Fibroblast of villous mesenchyme (primary cell): ENCODE measurements around the gene ASTN2. TPM values are rescaled to one million over a fixed set of nuclear protein-coding genes. Genes with fewer than 3 reads are reported as not detected.

ENCODE experiments used
- DNase-seq: peaks from one replicate; pipeline ENCODE4 v3.0.0-alpha.2; 2010; ENCODE audit warnings: low read depth
- H3K4me3 ChIP-seq: 2 replicates; pipeline ENCODE4 v1.5.1; 2011; ENCODE audit warnings: low read depth, mild to moderate bottlenecking, low read length
- CTCF ChIP-seq: IDR thresholded peaks from 2 replicates; pipeline ENCODE4 v1.5.1; 2012; ENCODE audit warnings: low read depth, mild to moderate bottlenecking, low read length; ENCODE audit not compliant: insufficient read depth
- total RNA-seq: library from RNA; depleted of rRNA; stranded (reverse); fragments of >200 nt; gene quantifications from 2 replicates; pipeline ENCODE4 v1.2.3, GENCODE V29; 2012

Gene ASTN2
- total RNA-seq, 1 donor: 5.6 TPM

DNA sequence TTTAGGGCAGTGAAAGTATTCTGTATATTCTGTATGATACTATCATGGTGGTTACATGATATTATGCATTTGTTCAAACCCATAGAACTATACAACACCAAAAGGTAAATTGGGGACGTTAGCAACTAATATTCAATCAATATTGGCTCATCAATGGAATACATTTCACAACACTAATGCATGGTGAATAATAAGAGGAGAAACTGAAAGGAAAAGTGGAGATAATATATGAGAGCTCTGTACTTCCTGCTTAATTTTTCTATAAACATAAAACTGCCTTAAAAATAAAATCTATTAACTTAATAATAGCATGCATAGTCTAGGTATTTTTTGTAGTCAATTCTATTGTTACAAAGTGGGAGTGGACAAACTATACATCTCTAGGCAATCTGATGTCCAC is 661.5 kb downstream of the ASTN2 start:
- no peak for DNase-seq
- no peak overlapping the region for H3K4me3 ChIP-seq
- no peak for TF ChIP-seq CTCF

DNA sequence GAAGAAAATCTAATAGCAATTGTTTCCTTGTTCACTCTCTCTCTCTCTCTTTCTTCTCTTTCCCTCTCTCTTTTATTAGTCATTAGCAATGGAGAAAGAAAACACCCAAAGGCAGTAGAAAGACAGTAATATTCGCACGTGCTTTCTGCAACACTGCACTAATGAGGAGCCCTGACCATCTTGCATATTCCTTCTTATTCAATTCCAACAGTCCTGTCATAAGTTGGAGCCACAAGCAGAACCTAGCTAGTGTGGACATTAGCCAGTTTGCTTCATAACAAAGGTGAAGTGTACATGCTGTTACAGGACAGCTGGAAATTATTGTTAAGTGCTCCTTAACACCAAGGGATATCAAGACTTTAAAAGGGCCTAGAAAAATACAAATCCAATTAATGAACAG is 664.3 kb downstream of the ASTN2 start:
- no peak for TF ChIP-seq CTCF
- no peak for DNase-seq
- H3K4me3 ChIP-seq: no peak overlapping the region

DNA sequence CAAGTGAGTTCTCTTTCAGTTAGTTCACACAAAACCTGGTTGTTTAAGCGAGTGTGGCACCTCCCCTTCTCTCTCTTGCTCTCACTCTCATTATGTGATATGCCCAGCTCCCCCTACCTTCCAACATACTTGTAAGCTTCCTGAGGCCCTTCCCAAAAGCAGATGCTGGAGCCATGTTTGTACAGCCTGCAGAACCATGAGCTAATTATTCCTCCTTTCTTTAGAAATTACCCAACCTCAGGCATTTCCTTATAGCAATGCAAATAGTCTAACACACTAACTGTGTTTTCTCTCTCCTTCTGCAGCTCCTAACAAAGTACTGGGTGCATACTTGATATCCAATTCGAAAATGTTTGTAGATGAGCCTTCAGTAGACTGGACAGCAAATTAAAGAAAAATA is 665.1 kb downstream of the ASTN2 start:
- no peak for TF ChIP-seq CTCF
- DNase-seq: no peak
- no peak overlapping the region for H3K4me3 ChIP-seq

- DNase-seq: no peak
- H3K4me3 ChIP-seq: no peak overlapping the region
- no peak for TF ChIP-seq CTCF
These were observed 665.7 kb downstream of the ASTN2 start for GRCh38 chr9:116749176-116749575.

DNA sequence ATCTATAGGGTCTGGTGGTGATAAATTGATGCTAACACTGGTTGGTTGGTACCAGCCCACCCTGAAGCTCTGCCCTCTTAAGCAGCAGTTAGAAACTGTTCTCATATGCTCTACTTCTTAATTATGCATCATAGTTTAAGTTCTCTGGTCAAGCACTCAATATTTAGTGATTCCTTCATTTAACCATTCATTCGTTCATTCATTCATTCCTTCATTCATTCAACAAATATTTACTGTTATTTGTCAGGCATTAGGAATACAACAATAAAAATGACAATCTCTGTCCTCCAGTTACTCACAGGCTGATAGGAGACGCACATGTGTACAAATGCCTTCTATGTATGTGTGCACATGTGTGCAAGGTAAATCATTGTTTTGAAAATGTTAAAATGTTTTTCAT is 673.1 kb downstream of the ASTN2 start:
- DNase-seq: no peak
- no peak overlapping the region for H3K4me3 ChIP-seq
- TF ChIP-seq CTCF: no peak

DNA sequence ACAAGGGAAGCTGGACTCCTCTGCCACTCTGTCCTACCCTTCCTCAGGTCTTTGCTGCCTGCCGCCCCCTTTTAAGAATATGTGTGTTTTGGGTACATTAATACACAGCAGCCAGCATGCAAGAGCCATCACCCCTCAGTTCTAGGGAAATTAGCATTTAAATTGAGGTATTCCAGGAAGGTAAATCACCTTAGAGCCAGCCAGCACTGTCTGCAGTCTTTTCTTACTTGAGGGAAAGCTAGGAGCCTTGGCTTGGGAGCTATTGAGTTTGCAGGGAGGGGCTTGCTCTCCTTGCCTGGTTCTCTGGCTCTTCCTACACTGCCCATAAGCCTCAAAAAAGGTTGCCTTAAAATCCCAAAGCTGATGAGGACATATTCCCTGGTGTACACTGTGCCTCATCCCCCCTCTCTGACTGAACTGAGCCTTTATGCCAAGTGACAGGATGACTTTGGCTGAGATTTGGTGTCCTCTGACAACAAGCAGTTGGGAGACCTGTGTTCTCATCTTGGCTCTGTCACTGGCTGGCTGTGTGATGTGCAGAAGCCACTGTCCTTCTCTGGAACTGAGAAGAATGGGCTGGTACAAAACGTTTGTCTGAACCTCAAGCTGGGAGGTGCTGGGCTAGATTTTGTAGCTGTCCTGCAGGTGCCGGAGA is 673.6 kb downstream of the ASTN2 start:
- no peak overlapping the region for H3K4me3 ChIP-seq
- TF ChIP-seq CTCF: no peak

DNA sequence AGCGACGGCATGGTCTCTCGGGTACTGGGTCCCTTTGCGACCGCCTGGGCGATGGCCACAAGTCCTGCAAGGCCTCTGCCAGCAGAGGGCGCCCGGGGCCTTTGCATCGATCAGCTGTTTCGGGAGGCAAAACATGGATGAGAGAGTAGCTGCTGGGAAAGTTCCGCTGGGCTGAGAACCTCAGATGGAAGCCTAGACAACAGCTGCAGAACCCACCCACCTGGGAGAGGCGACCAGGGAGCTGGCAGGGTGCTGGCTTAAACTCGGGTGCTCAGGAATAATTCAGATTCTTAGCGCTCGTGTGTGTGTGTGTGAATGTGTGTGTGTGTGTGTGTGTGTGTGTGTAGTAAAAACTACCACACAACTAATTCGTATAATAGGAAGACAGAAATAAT is 677.7 kb downstream of the ASTN2 start:
- DNase-seq: peak; percentile 73
- TF ChIP-seq CTCF: peak; percentile 95
- H3K4me3 ChIP-seq: no peak overlapping the region

More for the DNA sequence above, 673.6 kb downstream of the ASTN2 start:
- no peak for DNase-seq
